Muscle layer of duodenum (tissue), 2 donors: Measurements from ENCODE around the gene TP63.

Experiments
- H3K27ac ChIP-seq: one replicate; pipeline ENCODE4 v1.7.0; 2013; ENCODE audit warnings: mild to moderate bottlenecking, low read length
- H3K27me3 ChIP-seq: one replicate; pipeline ENCODE4 v1.7.0; 2013; ENCODE audit warnings: low read depth, mild to moderate bottlenecking, control low read depth, low read length
- H3K36me3 ChIP-seq, 2 donors: one replicate each; pipeline ENCODE4 v1.7.0; 2013; ENCODE audit warnings: low read length in 2 of 2, control low read depth in 1 of 2, mild to moderate bottlenecking in 1 of 2; ENCODE audit not compliant: insufficient read depth in 2 of 2, control insufficient read depth in 1 of 2
- H3K4me1 ChIP-seq, 2 donors: one replicate each; pipeline ENCODE4 v1.7.0; 2013; ENCODE audit warnings: low read length in 2 of 2, mild to moderate bottlenecking in 2 of 2, control low read depth in 1 of 2, moderate library complexity in 1 of 2; ENCODE audit not compliant: insufficient read depth in 2 of 2, control insufficient read depth in 1 of 2
- H3K4me3 ChIP-seq, 2 donors: one replicate each; pipeline ENCODE4 v1.7.0; 2013; ENCODE audit warnings: low read length in 2 of 2, low read depth in 1 of 2, mild to moderate bottlenecking in 1 of 2
- H3K9me3 ChIP-seq, 2 donors: one replicate each; pipeline ENCODE4 v1.7.0; 2013; ENCODE audit warnings: low read length in 2 of 2, control low read depth in 1 of 2, mild to moderate bottlenecking in 1 of 2; ENCODE audit not compliant: control insufficient read depth in 1 of 2
- donor health status: healthy.

Gene TP63

GRCh38 chr3:189786479-189787064, 155.4 kb downstream of the TP63 start:
- Histone ChIP-seq H3K9me3 (no peaks in the 10 kb centered on the region), H3K4me3 (no peak overlapping the region), H3K4me1 (no peaks in the 10 kb centered on the region), H3K27me3 (no peaks in the 10 kb centered on the region), H3K27ac (no peak overlapping the region), H3K36me3 (no peaks in the 10 kb centered on the region)

- no peaks in the 10 kb centered on the region for H3K36me3 ChIP-seq
- no peak overlapping the region for H3K27ac ChIP-seq
- no peaks in the 10 kb centered on the region for H3K4me1 ChIP-seq
- H3K9me3 ChIP-seq: no peaks in the 10 kb centered on the region
- no peaks in the 10 kb centered on the region for H3K27me3 ChIP-seq
- no peak overlapping the region for H3K4me3 ChIP-seq
These were observed 156.0 kb downstream of the TP63 start for GRCh38 chr3:189787191-189787590.

- no peaks in the 10 kb centered on the region for H3K27me3 ChIP-seq
- no peak overlapping the region for H3K4me3 ChIP-seq
- no peaks in the 10 kb centered on the region for H3K9me3 ChIP-seq
- no peak overlapping the region for H3K27ac ChIP-seq
- no peaks in the 10 kb centered on the region for H3K36me3 ChIP-seq
- no peaks in the 10 kb centered on the region for H3K4me1 ChIP-seq
These were observed 156.4 kb downstream of the TP63 start for GRCh38 chr3:189787632-189788031.

- Histone ChIP-seq H3K9me3 (no peaks in the 10 kb centered on the region), H3K36me3 (no peaks in the 10 kb centered on the region), H3K4me3 (no peak overlapping the region), H3K27me3 (no peaks in the 10 kb centered on the region), H3K4me1 (no peaks in the 10 kb centered on the region), H3K27ac (no peak overlapping the region)
These were observed 158.2 kb downstream of the TP63 start for GRCh38 chr3:189789432-189789831.

GRCh38 chr3:189790658-189791057, 159.5 kb downstream of the TP63 start:
- no peaks in the 10 kb centered on the region for H3K27me3 ChIP-seq
- no peaks in the 10 kb centered on the region for H3K4me1 ChIP-seq
- no peak overlapping the region for H3K27ac ChIP-seq
- no peaks in the 10 kb centered on the region for H3K36me3 ChIP-seq
- no peaks in the 10 kb centered on the region for H3K9me3 ChIP-seq
- no peak overlapping the region for H3K4me3 ChIP-seq

- H3K4me3 ChIP-seq: no peak overlapping the region
These were observed 161.1 kb downstream of the TP63 start for GRCh38 chr3:189792046-189792929.

GRCh38 chr3:189794518-189794917, 163.3 kb downstream of the TP63 start:
- Histone ChIP-seq H3K27me3 (no peaks in the 10 kb centered on the region), H3K4me3 (no peak overlapping the region), H3K27ac (no peak overlapping the region), H3K4me1 (no peaks in the 10 kb centered on the region), H3K9me3 (no peaks in the 10 kb centered on the region), H3K36me3 (no peaks in the 10 kb centered on the region)

More at GRCh38 chr3:189792046-189792929, 161.1 kb downstream of the TP63 start:
- no peaks in the 10 kb centered on the region for H3K4me1 ChIP-seq
- H3K36me3 ChIP-seq: no peaks in the 10 kb centered on the region
- no peak overlapping the region for H3K27ac ChIP-seq
- no peaks in the 10 kb centered on the region for H3K9me3 ChIP-seq
- H3K27me3 ChIP-seq: no peaks in the 10 kb centered on the region

- H3K27ac ChIP-seq: no peak overlapping the region
These were observed 166.0 kb downstream of the TP63 start for GRCh38 chr3:189797103-189797750.

GRCh38 chr3:189799366-189799765, 168.2 kb downstream of the TP63 start:
- Histone ChIP-seq H3K27me3 (no peaks in the 10 kb centered on the region), H3K36me3 (no peaks in the 10 kb centered on the region), H3K27ac (no peak overlapping the region), H3K4me1 (no peaks in the 10 kb centered on the region), H3K9me3 (no peaks in the 10 kb centered on the region), H3K4me3 (no peak overlapping the region)

More at GRCh38 chr3:189797103-189797750, 166.0 kb downstream of the TP63 start:
- Histone ChIP-seq H3K36me3 (no peaks in the 10 kb centered on the region), H3K9me3 (no peaks in the 10 kb centered on the region), H3K27me3 (no peaks in the 10 kb centered on the region), H3K4me1 (no peaks in the 10 kb centered on the region), H3K4me3 (no peak overlapping the region)

GRCh38 chr3:189800436-189800835, 169.2 kb downstream of the TP63 start:
- Histone ChIP-seq H3K27me3 (no peaks in the 10 kb centered on the region), H3K27ac (no peak overlapping the region), H3K36me3 (no peaks in the 10 kb centered on the region), H3K4me3 (no peak overlapping the region), H3K9me3 (no peaks in the 10 kb centered on the region), H3K4me1 (no peaks in the 10 kb centered on the region)

GRCh38 chr3:189803254-189803653, 172.1 kb downstream of the TP63 start:
- Histone ChIP-seq H3K27ac (no peak overlapping the region), H3K4me1 (peaks cover 0 to 4% of the 10 kb centered on the region in 2 donors), H3K9me3 (no peaks in the 10 kb centered on the region), H3K36me3 (no peaks in the 10 kb centered on the region), H3K27me3 (no peaks in the 10 kb centered on the region), H3K4me3 (no peak overlapping the region)
